SK-N-SH (cell line): Measurements from ENCODE around the gene DOCK6. TPM values are rescaled to one million over a fixed set of nuclear protein-coding genes. Genes with fewer than 3 reads are reported as not detected.

Source experiments
- CTCF ChIA-PET: fragments of 300-600, 350-600 bp; formaldehyde crosslinking; extraction: SDS; loops from one replicate; lab custom pipeline; 2021; lab: Yijun Ruan, JAX
- POLR2A ChIA-PET: fragments of 350-600 bp; sonication (Branson Sonifier 250); formaldehyde crosslinking; extraction: SDS; loops from one replicate; lab custom pipeline; 2020; ENCODE audit warnings: antibody characterized with exemption, inconsistent platforms; lab: Yijun Ruan, JAX
- DNase-seq: peaks from one replicate; pipeline ENCODE4 v3.0.0; 2012
- H2AFZ ChIP-seq: fragments of 200-600 bp; sonication (generic); 2 replicates; pipeline ENCODE4 v1.8.1; 2016; ENCODE audit warnings: antibody characterized with exemption, mild to moderate bottlenecking, low read depth
- H3F3A ChIP-seq: fragments of 200-600 bp; sonication (generic); replicated peaks from 2 replicates; pipeline ENCODE3; 2016; ENCODE audit warnings: antibody characterized with exemption, mild to moderate bottlenecking; ENCODE audit not compliant: insufficient read depth
- H3K27ac ChIP-seq, 2 experiments: fragments of 200-500 bp in 1 of 2; fragments of 200-600 bp in 1 of 2; sonication (Bioruptor generic) in 1 of 2; sonication (generic), shearing (Covaris generic) in 1 of 2; 2 replicates each; pipeline versions ENCODE4 v1.5.1 to v1.6.1; 2014 to 2016; ENCODE audit warnings: low read depth in 2 of 2, inconsistent platforms in 1 of 2, low read length in 1 of 2, mild to moderate bottlenecking in 1 of 2, mixed read lengths in 1 of 2
- H3K27me3 ChIP-seq: fragments of 200-600 bp; sonication (generic), shearing (Covaris generic); 2 replicates; pipeline ENCODE4 v1.6.1; 2016; ENCODE audit warnings: mixed run types; ENCODE audit not compliant: insufficient read depth
- H3K36me3 ChIP-seq, 2 experiments: fragments of 200-500 bp in 1 of 2; fragments of 200-600 bp in 1 of 2; sonication (Bioruptor generic) in 1 of 2; sonication (generic) in 1 of 2; replicated peaks in 1 of 2; 2 replicates each; pipeline versions ENCODE3 to v1.5.1; 2014 to 2016; ENCODE audit warnings: low read length in 1 of 2, mild to moderate bottlenecking in 1 of 2; ENCODE audit not compliant: insufficient read depth in 2 of 2, control insufficient read depth in 1 of 2
- H3K4me1 ChIP-seq, 2 experiments: fragments of 200-500 bp in 1 of 2; fragments of 200-600 bp in 1 of 2; sonication (Bioruptor generic) in 1 of 2; sonication (generic), shearing (Covaris generic) in 1 of 2; 2 replicates each; pipeline versions ENCODE4 v1.5.1 to v1.6.1; 2014 to 2016; ENCODE audit warnings: low read depth in 1 of 2, low read length in 1 of 2, mixed run types in 1 of 2; ENCODE audit not compliant: insufficient read depth in 2 of 2, control insufficient read depth in 1 of 2
- H3K4me2 ChIP-seq: fragments of 200-600 bp; sonication (generic), shearing (Covaris generic); 2 replicates; pipeline ENCODE4 v1.6.1; 2017; ENCODE audit warnings: mixed run types
- H3K4me3 ChIP-seq, 2 experiments: fragments of 200-500 bp in 1 of 2; fragments of 200-600 bp in 1 of 2; sonication (Bioruptor generic) in 1 of 2; sonication (generic), shearing (Covaris generic) in 1 of 2; 2 replicates each; pipeline versions ENCODE4 v1.5.1 to v1.8.1; 2014 to 2016; ENCODE audit warnings: low read depth in 2 of 2, inconsistent platforms in 1 of 2, low read length in 1 of 2, mild to moderate bottlenecking in 1 of 2, mixed read lengths in 1 of 2, moderate library complexity in 1 of 2
- H3K79me2 ChIP-seq: fragments of 200-600 bp; sonication (generic); 2 replicates; pipeline ENCODE4 v1.8.1; 2017; ENCODE audit warnings: mild to moderate bottlenecking; ENCODE audit not compliant: insufficient read depth
- H3K9ac ChIP-seq: fragments of 200-600 bp; sonication (generic); 2 replicates; pipeline ENCODE4 v1.6.1; 2017; ENCODE audit warnings: mixed run types
- H3K9me2 ChIP-seq: fragments of 200-600 bp; sonication (generic); 2 replicates; pipeline ENCODE4 v1.6.1; 2017; ENCODE audit warnings: mixed run types
- H3K9me3 ChIP-seq: fragments of 200-600 bp; sonication (generic); 2 replicates; pipeline ENCODE4 v1.6.1; 2017; ENCODE audit warnings: mixed run types, mild to moderate bottlenecking, moderate library complexity
- H4K20me1 ChIP-seq: fragments of 200-600 bp; sonication (generic); 2 replicates; pipeline ENCODE4 v1.6.1; 2017; ENCODE audit warnings: mild to moderate bottlenecking, mixed run types; ENCODE audit not compliant: insufficient read depth
- ELF1 ChIP-seq: IDR thresholded peaks from 2 replicates; pipeline ENCODE4 v1.4.0; 2012
- EP300 ChIP-seq, 2 experiments: IDR thresholded peaks; 2 replicates each; pipeline versions ENCODE4 v1.4.0 to v1.6.1; 2012; ENCODE audit warnings: borderline replicate concordance in 1 of 2, low read depth in 1 of 2, low read length in 1 of 2
- FOSL2 ChIP-seq: IDR thresholded peaks from 2 replicates; pipeline ENCODE4 v1.4.0; 2012; ENCODE audit warnings: low read depth, mild to moderate bottlenecking, moderate library complexity, borderline replicate concordance
- FOXM1 ChIP-seq: IDR thresholded peaks from 2 replicates; pipeline ENCODE4 v1.4.0; 2012; ENCODE audit warnings: low read depth, mild to moderate bottlenecking
- GABPA ChIP-seq: IDR thresholded peaks from 2 replicates; pipeline ENCODE4 v1.4.0; 2012; ENCODE audit warnings: low read depth, mild to moderate bottlenecking
- GATA2 ChIP-seq: sonication (generic); formaldehyde crosslinking; IDR thresholded peaks from 2 replicates; pipeline ENCODE4 v1.5.0; 2020; ENCODE audit warnings: mild to moderate bottlenecking, missing genetic modification reagents
- MEF2A ChIP-seq: IDR thresholded peaks from 2 replicates; pipeline ENCODE4 v1.4.0; 2012; ENCODE audit warnings: low read depth, borderline replicate concordance
- MXI1 ChIP-seq: IDR thresholded peaks from 2 replicates; pipeline ENCODE4 v1.6.1; 2012; ENCODE audit warnings: mild to moderate bottlenecking, low read depth, low read length, improper control_type of control experiment
- NFIC ChIP-seq: IDR thresholded peaks from 2 replicates; pipeline ENCODE4 v1.4.0; 2012; ENCODE audit warnings: borderline replicate concordance
- NRF1 ChIP-seq: IDR thresholded peaks from 2 replicates; pipeline ENCODE4 v1.6.1; 2012; ENCODE audit warnings: low read depth, mild to moderate bottlenecking, low read length
- POLR2AphosphoS5 ChIP-seq: IDR thresholded peaks from 2 replicates; pipeline ENCODE4 v1.6.1; 2012; ENCODE audit warnings: low read depth, low read length
- RXRA ChIP-seq: IDR thresholded peaks from 2 replicates; pipeline ENCODE4 v1.4.0; 2012; ENCODE audit warnings: low read depth, mild to moderate bottlenecking, borderline replicate concordance
- SMC3 ChIP-seq: IDR thresholded peaks from 2 replicates; pipeline ENCODE4 v1.6.1; 2012; ENCODE audit warnings: low read depth, low read length, improper control_type of control experiment
- USF1 ChIP-seq: IDR thresholded peaks from 2 replicates; pipeline ENCODE4 v1.4.0; 2012; ENCODE audit warnings: low read depth, borderline replicate concordance
- YY1 ChIP-seq: IDR thresholded peaks from 2 replicates; pipeline ENCODE4 v1.4.0; 2012; ENCODE audit warnings: low read depth, mild to moderate bottlenecking
- ZBTB33 ChIP-seq: IDR thresholded peaks from 2 replicates; pipeline ENCODE4 v1.4.0; 2012; ENCODE audit warnings: low read depth, borderline replicate concordance
- WGBS: methylation state at CpG from one replicate; pipeline ENCODE4 v1.1.6; 2017; ENCODE audit warnings: low lambda C conversion rate; 5-methylcytosine and 5-hydroxymethylcytosine counted together
- polyA plus RNA-seq, 3 experiments: library from polyadenylated mRNA; depleted of rRNA; stranded (reverse); fragments of >200 nt; gene quantifications; 2 replicates each; pipeline ENCODE4 v1.2.3, GENCODE V29; 2012
- TF ChIP-seq, protein P1 (sequence below): IDR thresholded peaks from 2 replicates; pipeline ENCODE4 v1.6.1; 2012; ENCODE audit warnings: mild to moderate bottlenecking, low read depth, low read length, moderate library complexity
- TF ChIP-seq, protein P2 (sequence below): fragments of 150-350 bp; IDR thresholded peaks from 2 replicates; pipeline ENCODE4 v1.6.1; 2017; ENCODE audit warnings: antibody characterized with exemption, low read length, low read depth, borderline replicate concordance

The DOCK6 gene
- polyA plus RNA-seq, 1 of the 3 experiments (the other 2 are of a cell fraction), result 18.3 TPM

- H3K9ac ChIP-seq, result no peak overlapping the region
- no peaks in the 10 kb centered on the region for H3K79me2 ChIP-seq
- no peaks in the 10 kb centered on the region for H3K27me3 ChIP-seq
- no peak overlapping the region for H3K4me3 ChIP-seq
- POLR2A ChIA-PET, result no interaction called here
- no peaks in the 10 kb centered on the region for H3K9me2 ChIP-seq
- H2AFZ ChIP-seq, result no peak overlapping the region
- H3K4me1 ChIP-seq, result no peaks in the 10 kb centered on the region
- no peaks in the 10 kb centered on the region for H3F3A ChIP-seq
- 82% methylated on average over 5 of the region's 5 CpGs for whole genome bisulfite sequencing
- CTCF ChIA-PET, result interaction anchor here (1.3 to 3.6 kb wide), 2 partner anchors 10 to 178 kb away, joined by 5 to 20 read pairs; partner anchors contain the start of gene TSPAN16
- H3K9me3 ChIP-seq, result no peaks in the 10 kb centered on the region
- TF ChIP-seq USF1 (no peak), GABPA (no peak), FOSL2 (no peak), FOXM1 (no peak), RXRA (no peak), SMC3 (no peak), POLR2AphosphoS5 (no peak), ZBTB33 (no peak), EP300 (IDR thresholded peaks at IDR 0.05; ENCODE audit: borderline replicate concordance in 1 of 2, low read depth in 1 of 2, low read length in 1 of 2) (no peak), MEF2A (no peak), MXI1 (no peak), YY1 (no peak), NRF1 (no peak), NFIC (no peak), GATA2 (CRISPR knock-in tag) (no peak), ELF1 (no peak)
- TF ChIP-seq, protein P1, sequence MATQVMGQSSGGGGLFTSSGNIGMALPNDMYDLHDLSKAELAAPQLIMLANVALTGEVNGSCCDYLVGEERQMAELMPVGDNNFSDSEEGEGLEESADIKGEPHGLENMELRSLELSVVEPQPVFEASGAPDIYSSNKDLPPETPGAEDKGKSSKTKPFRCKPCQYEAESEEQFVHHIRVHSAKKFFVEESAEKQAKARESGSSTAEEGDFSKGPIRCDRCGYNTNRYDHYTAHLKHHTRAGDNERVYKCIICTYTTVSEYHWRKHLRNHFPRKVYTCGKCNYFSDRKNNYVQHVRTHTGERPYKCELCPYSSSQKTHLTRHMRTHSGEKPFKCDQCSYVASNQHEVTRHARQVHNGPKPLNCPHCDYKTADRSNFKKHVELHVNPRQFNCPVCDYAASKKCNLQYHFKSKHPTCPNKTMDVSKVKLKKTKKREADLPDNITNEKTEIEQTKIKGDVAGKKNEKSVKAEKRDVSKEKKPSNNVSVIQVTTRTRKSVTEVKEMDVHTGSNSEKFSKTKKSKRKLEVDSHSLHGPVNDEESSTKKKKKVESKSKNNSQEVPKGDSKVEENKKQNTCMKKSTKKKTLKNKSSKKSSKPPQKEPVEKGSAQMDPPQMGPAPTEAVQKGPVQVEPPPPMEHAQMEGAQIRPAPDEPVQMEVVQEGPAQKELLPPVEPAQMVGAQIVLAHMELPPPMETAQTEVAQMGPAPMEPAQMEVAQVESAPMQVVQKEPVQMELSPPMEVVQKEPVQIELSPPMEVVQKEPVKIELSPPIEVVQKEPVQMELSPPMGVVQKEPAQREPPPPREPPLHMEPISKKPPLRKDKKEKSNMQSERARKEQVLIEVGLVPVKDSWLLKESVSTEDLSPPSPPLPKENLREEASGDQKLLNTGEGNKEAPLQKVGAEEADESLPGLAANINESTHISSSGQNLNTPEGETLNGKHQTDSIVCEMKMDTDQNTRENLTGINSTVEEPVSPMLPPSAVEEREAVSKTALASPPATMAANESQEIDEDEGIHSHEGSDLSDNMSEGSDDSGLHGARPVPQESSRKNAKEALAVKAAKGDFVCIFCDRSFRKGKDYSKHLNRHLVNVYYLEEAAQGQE, result no peak
- TF ChIP-seq, protein P2, sequence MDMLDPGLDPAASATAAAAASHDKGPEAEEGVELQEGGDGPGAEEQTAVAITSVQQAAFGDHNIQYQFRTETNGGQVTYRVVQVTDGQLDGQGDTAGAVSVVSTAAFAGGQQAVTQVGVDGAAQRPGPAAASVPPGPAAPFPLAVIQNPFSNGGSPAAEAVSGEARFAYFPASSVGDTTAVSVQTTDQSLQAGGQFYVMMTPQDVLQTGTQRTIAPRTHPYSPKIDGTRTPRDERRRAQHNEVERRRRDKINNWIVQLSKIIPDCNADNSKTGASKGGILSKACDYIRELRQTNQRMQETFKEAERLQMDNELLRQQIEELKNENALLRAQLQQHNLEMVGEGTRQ, result no peak
- H4K20me1 ChIP-seq, result no peaks in the 10 kb centered on the region
- no peak overlapping the region for H3K4me2 ChIP-seq
- no peak for DNase-seq
- no peaks in the 10 kb centered on the region for H3K36me3 ChIP-seq
- H3K27ac ChIP-seq, result no peak overlapping the region
These were observed 42.6 kb upstream of the DOCK6 start for GRCh38 chr19:11304936-11305335.
